Prostate gland (tissue), 2 donors: ENCODE results near the gene INPP5D.

ENCODE experiments used
- POLR2A ChIP-seq: fragments of 450-650 bp; IDR thresholded peaks from one replicate; pipeline ENCODE4 v1.6.1; 2016; ENCODE audit warnings: antibody characterized with exemption, mild to moderate bottlenecking
- POLR2AphosphoS5 ChIP-seq: sonication (generic); formaldehyde crosslinking; IDR thresholded peaks from one replicate; pipeline ENCODE4 v1.6.1; 2017; ENCODE audit warnings: antibody characterized with exemption
- TF ChIP-seq, protein P1 (sequence below), 4 experiments: fragments of 200-600 bp in 2 of 4; fragments of 450-650 bp in 2 of 4; sonication (generic) in 2 of 4; IDR thresholded peaks; 1 replicate in 3 of 4; 2 replicates in 1 of 4; pipeline ENCODE4 v1.5.1; 2016 to 2019; ENCODE audit warnings: antibody characterized with exemption in 4 of 4, mild to moderate bottlenecking in 2 of 4, moderate library complexity in 2 of 4

GRCh38 chr2:233255151-233255550, 195.0 kb downstream of the INPP5D start:
- TF ChIP-seq, protein P1, sequence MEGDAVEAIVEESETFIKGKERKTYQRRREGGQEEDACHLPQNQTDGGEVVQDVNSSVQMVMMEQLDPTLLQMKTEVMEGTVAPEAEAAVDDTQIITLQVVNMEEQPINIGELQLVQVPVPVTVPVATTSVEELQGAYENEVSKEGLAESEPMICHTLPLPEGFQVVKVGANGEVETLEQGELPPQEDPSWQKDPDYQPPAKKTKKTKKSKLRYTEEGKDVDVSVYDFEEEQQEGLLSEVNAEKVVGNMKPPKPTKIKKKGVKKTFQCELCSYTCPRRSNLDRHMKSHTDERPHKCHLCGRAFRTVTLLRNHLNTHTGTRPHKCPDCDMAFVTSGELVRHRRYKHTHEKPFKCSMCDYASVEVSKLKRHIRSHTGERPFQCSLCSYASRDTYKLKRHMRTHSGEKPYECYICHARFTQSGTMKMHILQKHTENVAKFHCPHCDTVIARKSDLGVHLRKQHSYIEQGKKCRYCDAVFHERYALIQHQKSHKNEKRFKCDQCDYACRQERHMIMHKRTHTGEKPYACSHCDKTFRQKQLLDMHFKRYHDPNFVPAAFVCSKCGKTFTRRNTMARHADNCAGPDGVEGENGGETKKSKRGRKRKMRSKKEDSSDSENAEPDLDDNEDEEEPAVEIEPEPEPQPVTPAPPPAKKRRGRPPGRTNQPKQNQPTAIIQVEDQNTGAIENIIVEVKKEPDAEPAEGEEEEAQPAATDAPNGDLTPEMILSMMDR (IDR thresholded peaks at IDR 0.05), result no peak
- no peak for TF ChIP-seq POLR2AphosphoS5
- no peak for TF ChIP-seq POLR2A
